Activated gamma-delta T cell (primary cell): ENCODE data around the gene MCF2L2.
"Not testable (repeated sequence)": the region's sequence is repeated elsewhere in the genome, so short reads cannot be mapped to it uniquely, and the experiment has no call there.

ENCODE experiments used
- DNase-seq: peaks from one replicate; lab custom pipeline; 2025; lab: John Stamatoyannopoulos, UW

The MCF2L2 gene

DNA sequence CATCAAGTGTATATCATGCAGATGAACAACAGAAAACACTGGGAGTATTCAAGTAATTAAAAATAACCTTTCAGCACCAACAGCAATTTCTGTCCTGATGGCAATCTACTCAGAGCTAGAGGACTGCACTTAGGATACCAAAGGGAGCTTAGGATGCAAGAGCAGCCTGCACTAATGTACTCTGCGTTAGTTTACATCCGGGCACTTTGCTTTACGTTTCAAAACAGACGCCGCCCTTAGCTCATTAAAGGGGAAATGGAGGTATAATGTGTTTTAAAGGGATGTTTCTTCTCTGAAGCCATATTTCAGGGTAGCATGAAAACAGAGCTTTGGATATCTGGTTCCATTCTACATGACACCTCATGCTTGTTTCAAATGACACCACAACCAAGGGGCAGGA lies 189.4 kb downstream of the MCF2L2 start:
- no peak for DNase-seq

DNA sequence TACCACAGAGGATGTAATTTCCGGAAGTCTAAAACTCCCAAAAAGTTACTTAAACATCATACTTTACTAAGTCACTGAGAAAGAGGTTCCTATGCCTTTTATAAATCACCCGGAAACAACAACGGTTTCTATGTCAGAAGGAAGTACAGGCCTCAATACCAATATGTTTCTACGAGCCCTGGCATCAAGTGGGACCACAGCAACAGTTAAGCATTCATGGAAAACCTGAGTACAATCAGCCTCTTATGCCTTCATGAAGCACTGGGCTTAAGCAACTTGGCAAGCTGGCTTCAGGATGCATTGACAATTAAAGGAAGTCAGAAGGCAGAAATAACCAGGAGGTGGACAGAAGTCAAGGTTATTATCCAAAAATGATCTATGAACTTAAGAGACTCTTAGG lies 194.5 kb downstream of the MCF2L2 start:
- DNase-seq = no peak

DNA sequence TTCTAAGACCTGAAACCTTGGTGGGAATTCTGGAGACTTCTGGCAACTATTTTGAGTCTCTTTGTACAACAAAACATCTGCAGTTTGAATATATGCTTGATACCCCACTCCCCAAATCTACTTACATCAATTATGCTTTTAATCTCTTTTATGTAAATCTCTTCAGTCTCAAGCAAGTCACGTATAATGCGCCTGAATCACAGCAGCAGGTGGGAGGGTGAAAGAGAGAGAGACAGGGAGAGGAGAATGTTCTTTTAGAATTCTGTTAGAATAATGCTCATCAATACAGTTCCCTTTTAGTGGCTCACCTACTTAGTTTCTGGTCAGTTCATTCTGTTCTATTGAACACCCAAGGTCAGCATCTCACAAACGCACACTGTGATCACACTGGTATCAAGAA lies 197.6 kb downstream of the MCF2L2 start:
- no peak for DNase-seq

DNA sequence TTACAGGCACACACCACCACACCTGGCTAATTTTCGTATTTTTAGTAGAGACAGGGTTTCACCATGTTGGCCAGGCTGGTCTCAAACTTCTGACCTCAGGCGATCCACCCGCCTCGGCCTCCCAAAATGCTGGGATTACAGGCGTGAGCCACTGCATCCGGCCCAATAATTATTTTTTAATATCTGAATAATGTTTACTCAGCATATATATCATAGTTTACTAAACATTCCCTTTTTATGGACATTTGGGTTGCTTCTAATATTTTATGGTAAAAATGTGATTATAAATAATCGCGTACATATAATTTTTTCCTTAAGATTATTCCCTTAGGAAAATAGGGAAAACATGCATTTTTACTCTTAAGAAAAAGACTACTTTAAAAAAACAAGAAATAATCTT lies 198.2 kb downstream of the MCF2L2 start:
- DNase-seq = not testable (repeated sequence)

DNA sequence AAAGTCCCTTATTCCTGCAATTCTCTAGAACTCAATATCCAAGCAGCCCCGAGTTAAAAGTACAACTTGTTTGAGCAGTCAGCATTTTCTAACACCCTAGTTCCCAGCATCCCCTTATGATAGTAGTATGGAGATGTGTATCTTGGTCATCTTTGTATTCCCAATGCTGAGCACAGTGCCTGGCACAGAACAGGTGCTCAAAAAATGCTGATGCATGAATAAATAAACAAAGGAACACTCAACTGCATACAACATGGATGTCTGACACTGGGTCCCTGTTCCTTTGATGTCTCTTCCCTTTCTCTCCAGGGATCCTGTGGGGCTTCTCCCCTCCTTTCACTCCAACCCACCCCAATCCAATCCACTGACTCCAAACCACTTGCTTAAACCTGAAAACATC lies 199.2 kb downstream of the MCF2L2 start:
- DNase-seq = no peak

DNA sequence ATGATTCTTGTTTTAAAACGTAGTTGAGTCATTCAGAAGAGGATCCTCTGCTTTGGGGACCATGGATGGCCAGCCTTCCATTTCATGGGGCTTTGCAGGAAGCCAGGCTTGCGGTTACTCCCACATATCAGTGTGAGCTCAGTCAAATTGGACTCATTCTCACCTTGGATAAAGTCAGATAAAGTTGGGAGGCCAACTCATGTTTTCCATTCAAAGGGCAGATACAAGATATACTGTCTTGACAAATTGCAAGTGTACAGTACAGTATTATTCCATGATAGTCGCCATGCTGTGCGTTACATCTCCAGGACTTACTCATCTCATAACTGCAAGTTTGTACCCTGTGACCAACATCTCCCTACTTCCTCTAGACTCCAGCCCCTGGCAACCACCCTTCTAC lies 200.8 kb downstream of the MCF2L2 start:
- no peak for DNase-seq

DNA sequence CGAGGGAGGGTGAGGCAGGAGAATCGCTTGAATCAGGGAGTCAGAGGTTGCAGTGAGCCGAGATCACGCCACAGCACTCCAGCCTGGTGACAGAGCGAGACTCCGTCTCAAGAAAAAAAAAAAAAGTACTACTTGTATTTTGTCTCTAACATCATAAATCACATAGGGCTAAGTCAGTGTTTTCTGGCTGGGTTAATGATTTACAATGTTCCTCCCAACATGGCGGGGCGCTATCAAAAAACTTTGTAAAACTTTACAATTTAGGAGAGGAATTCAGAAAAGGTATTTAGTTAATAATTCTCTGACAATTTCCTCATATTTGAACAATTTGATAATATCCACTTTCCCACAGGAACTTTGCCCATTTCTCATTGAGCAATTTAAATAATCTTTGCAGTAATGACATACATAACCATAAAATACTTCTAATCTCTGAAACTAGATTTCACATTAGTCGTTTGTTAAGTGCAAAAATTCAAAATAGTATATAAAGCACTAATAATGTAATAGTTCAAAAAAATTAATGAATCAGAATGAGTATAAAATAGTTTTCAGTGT lies 202.0 kb downstream of the MCF2L2 start:
- no peak for DNase-seq

DNA sequence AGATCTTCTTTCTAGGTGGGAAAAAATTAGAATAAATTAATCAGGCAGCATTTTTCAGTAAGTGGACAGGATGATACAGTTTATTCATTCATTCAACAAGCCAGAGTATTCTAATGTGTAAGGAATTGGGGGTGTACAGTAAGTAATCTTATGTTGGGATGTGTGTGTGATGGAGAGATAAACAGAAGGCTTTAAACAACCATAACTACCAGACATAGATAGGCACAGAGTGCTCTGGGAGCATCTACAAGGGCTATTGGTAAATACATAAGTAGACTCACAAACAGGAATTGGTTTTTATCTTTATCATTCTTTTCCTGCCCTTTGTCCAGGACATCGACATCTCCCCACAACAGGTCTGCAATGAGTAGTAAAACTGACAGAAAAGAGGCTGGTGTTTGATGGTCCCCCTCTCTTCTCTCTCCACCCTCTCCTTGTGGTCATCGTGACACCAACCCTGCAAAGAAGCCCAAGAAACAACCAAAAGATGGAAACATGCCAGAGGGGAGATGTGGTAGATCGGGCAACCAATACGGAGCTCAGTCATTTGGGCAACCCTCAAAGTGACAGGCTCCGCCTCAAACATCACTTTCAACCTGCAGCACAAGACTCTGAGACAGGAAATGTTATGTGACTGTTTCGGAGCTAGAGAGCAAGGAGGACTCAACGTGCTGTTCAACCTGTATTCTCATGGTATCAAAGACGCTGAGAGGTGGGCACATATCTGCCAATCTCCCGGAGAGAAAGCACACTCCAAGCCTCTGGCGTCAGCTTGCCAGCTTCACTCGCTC lies 204.0 kb downstream of the MCF2L2 start:
- no peak for DNase-seq

DNA sequence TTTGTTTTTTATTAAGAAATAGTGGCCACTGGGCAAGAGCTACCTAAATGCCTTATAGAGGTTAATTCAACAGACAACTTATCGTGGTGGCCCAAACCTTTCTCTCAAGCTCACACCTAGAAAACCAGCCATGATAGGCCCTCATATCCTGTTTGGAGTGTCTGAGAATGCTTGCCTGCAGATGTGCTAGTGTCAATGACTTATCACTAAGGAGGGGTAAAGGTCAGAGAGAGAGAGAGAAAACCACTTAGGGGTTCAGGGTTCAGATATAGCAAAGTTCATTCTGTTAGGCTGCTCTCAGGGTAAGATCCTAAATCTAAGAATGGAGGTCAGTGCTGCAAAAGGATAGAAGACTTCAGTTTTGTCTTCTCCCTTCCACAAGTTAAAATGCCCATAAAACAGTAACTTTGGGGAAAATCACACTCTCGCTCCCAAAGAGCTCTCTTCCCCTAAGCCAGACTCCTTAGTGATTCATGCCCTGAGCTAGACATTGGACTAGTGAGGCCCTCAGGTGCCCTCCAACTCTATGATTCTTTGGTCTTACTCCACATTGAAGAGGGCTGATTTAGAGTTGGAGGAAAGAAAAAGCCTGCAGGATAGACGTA lies 205.7 kb downstream of the MCF2L2 start:
- DNase-seq = no peak

DNA sequence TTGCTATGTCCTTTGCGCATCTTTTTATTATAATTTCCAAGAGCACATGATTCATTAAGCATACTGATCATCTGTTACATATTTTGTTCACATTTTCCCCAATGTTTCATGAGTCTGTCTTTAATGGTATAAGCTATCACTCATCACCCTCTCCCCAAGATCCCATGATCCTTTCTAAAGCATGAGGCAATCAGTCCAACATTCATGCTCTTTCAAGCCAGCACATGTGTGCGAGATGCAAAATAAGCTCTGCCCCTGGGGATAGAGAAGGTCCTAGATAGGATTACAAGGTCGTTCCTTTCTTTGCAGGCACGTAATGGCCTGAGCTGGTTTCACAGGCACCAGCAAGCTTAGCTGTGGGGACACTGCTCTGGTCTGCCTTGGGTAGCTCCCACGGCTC lies 207.6 kb downstream of the MCF2L2 start:
- DNase-seq = no peak

DNA sequence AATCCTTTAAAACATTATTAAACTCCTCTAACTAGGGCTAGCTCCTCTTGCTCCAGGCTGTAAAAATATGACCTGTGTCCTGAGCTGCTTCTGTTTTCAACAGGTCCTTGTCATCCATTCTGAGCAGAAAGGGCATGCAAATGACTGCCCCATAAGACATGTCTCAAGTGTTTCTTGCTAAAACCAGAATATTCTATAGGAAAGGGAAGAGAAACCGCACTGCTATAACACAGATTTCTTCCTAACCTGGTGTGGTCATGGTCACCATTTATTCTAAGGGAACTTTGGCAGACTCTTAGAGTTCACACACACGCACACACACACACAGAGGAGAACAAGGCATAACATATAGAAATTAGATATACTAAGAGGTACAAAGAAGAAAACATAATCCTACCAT lies 209.6 kb downstream of the MCF2L2 start:
- DNase-seq = no peak

DNA sequence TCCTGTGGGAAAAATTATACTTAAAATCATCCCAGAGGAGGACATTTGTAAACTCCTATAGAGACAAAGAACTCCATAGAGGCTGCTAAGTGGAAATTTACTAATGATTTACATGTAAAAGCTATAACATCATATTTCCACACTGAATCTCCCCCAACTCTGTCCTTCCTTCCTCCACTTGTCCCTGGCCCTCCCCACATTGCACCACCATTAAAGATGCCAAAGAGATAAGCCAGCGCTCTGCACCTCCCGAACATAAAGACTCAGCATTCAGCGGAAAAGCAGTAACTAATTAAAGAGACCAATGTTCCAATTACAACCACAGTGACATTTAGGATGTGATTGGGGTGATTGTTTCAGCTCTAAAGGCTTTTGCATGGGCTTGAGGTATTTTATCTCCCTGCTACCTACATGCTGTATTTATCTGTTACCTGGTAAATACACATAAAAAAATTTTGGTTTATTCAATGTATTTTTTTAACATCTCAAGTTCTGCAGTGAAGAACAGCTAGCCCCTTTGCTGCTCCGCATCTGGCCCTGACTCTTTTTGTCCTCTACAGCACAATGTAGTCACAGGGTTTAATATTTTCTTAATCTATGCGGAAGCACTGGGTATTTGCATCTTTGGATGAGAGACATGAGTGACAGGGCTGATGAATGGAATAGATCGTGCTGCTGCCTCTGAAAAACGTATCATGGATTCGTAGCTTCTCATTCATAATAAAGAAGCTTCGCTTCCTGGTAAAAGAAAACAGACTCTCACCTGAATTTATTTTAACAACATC lies 210.7 kb downstream of the MCF2L2 start:
- DNase-seq = no peak

DNA sequence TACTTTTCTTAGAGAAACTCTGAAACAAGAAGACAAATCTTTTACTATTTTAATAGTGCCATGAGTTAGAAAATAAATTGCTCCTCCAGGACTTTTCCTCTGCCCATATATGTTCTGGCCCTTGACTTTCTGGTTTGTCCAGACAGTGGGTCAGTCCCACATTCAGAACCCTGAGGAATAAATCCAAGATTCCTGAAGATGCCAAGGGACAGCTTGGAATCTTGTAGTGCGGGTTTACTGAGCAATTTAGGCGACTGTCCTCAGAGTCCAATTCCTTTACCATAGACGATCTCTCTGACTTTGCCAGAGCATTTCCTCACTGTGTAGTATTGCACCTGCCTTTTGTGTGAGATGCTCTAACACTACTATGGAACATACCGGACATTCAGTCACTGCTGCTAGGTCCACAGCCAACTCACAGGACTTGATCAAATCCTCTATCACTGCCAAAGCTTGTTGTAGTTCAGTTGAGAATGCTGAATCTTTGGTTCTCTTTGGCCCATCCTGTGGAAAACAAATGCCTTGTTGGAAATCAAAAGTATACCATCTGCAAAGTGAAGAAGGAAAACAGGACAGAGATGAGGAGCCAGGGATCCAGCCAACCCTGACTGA lies 212.7 kb downstream of the MCF2L2 start:
- no peak for DNase-seq

DNA sequence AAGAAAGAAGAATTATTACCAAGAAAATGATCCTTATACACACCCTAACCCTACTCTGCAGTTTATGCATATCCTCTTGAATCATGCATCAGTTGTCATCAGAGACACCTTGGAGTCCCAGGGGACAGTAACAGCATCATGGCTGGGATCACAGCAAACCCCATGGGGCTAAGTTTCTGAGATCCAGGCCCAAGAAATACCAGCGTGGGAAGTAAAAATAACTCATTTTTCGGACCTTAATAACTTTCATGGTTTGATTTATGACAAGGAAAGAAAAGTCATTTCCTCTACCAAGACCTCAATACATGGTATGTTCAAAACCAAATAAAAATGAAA lies 214.2 kb downstream of the MCF2L2 start:
- no peak for DNase-seq

DNA sequence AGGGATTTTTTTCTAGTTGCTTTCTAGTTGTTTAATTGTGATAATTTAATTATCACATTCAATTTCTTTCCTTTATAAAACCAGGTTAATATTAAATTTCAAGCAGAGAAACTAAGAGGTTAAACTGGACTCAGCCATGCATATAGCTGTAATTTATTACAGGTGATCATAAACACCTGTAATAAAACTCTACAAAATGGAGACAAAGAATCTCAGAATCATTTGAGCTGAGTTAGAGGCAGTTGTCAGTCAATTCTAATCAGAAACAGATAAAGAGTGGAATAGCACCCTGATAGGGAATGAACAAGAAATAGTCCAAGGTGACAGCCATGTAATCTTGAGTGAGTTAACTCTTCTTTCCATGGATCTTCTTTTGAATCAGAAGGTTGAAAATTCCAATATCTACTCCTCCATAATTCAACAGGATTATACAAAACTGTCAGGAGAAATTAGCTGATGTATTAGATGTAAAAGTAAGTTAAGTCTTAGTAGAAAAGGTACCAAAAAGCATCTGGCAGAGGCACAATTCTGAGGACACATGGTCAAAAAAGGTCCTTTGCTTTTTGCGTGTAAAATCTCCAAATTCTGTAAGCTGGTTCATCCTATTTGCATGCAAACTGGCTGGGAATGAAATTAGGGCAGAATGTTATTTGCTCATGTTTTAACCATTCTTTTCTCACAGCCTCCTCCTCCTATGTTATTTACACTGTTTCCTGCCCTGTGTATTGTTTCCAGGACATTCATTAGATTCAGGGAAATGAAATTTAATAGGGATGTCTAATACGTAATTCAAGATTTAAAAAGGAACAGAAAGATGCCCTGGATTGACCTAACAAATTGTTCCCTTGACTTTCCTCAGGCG lies 214.8 kb downstream of the MCF2L2 start:
- DNase-seq = no peak

DNA sequence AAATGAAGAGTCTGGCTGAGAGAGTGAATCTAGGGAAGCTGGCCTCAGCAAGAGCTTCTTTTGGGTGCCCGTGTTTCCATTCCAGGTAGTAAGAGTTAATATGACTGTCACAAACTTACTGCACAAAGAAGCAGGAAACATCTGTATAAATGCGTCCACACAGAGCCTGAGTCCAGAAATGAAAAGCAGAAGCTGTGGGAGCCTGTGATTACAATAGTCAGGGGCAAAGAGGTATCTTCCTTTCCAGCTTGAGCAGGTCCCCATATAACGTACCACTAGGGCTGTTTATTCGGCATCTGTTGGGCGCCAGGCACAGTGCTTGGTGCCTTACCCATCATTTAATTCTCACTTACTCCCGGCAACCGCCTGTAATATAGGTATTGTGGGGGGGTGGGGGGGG lies 215.9 kb downstream of the MCF2L2 start:
- DNase-seq = no peak

DNA sequence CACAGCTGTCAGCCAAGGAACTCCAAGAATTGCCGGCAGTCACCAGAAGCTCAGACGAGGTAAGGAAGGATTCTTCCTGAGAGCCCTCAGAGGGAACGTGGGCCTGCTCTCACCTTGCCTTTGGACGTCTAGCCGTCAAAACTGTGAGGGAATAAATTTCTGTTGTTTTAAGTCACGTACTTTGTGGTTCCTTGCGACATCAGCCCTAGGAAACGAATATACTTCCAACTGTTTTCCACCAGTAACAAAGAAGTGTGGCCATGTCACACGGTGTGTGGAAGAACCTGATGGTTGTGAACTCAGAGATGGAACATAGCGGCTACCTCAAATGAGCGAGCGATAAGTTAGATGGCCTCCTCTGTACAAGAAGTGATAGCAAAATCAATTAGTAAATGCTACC lies 216.3 kb downstream of the MCF2L2 start:
- DNase-seq = no peak

DNA sequence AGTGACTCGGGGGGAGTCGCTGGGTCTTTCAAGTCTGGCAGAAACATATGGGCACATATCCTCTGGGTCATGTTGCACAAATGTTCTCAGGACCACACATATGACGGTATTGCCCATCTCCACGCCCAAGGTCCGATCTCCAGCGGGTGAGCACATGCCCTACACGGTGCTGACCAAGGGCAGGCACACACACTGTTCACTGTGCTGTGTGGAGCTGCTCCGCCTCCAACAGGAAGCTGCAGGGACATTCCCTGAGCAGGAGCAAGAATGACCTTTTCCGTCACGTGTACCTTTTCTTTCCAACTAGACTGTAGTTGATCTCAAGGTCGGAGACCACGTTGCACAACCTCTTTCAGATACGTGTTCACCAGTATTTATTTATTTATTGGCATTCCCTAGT lies 217.1 kb downstream of the MCF2L2 start:
- DNase-seq = no peak

DNA sequence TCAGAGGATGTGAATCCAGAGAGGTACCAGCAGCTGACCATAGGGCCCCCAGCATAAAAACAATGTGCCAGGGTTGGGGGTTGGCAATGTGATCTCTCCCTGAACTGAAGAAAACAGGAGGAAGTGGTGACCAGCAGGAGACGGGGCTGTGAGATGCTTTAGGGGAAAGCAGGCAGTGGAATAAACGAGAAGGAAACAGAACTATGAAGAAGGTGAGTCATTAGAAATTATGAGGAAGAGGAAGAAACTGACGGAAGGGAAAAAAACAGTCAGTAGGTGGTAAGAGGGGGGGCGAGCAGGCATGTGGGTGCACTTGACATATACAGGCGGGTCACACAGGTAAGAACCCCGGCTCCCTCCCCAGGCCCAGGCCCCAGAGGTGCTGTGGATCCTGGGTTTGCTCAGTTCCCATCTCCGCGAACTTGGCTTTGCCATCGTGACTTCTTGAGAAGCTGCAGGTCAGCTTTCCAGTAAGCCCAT lies 217.5 kb downstream of the MCF2L2 start:
- no peak for DNase-seq

DNA sequence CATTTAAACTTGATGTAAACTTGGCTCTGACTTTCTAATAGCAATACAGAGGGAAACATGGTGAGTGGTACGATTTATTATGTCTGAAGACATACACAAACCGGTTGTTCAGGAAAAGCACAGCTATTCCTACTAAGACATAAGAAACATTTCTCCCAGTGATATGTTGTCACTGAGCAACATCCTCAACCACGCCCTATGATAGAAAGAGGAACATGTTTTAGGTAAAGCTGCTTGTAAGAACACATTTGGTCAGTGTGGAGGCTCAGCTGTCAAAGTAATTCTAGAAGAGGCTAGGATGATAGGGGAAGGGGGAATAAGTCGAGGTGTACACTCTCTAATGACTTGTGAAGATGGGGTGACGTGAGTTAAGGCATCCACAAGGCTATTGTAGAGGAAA lies 218.1 kb downstream of the MCF2L2 start:
- no peak for DNase-seq

DNA sequence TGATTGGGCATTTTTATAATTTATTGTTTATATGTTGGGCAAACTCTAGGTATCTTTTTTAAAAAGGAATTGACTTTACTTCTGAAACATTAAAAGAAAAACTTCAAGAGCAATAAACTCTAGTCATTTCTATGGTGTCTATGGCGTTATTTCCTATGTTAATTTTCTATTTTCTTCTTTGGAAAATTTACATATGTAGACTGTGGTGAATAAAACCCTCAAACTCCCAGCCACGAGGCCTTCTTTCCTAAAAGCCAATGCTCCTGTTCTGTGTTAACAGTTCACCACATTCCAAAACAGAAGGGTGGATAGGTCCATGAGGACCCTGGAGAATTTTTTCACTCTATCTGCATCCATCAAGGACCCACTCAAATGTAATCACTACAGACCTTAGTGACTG lies 219.6 kb downstream of the MCF2L2 start:
- no peak for DNase-seq
